ENCODE measurements around the gene C17orf113. TPM values are rescaled to one million over a fixed set of nuclear protein-coding genes. Genes with fewer than 3 reads are reported as not detected.

C17orf113 gene
- 1 to 10 TPM in 1 of 4 donors, under 1 TPM in 3; 0.60 to 1.2 (median 0.66) TPM for total RNA-seq
- polyA plus RNA-seq, result 0.91 TPM
- long read RNA-seq, donor 1, result 0 reads
- long read RNA-seq, donor 2, result 0 reads
- long read RNA-seq, donor 3, partial matches to known transcripts, result 2 of 2 reads
- long read RNA-seq, donor 3, other reads (novel, unspliced or antisense), result 0 of 2 reads
- long read RNA-seq, donor 4, partial matches to known transcripts, result 0 of 1 reads
- long read RNA-seq, donor 4, other reads (novel, unspliced or antisense), result 1 of 1 reads

GRCh38 chr17:42050393-42051012, at the start of gene C17orf113:
TSS of gene C17orf113 (minus strand) at chr17:42050601. CDS start at chr17:42043376, 7,225 bp downstream.
- no peak within 1 kb of the TSS for H3K27ac ChIP-seq (ENCODE audit: low read length)
- H3K4me1 ChIP-seq (ENCODE audit: control insufficient read depth, insufficient read depth, low read length), result no peaks in the 10 kb centered on the region
- H3K4me3 ChIP-seq (ENCODE audit: low read length), result peak within 1 kb of the TSS; percentile 58
- ATAC-seq (peak; percentile 76 to 77), DNase-seq (peak; percentile 57 to 85 (median 84))
- WGBS, result 2% methylated on average over 65 of the region's 65 CpGs
- intact Hi-C loops (cut with DNase I), result no loop called here
- no peaks in the 10 kb centered on the region for H3K9me3 ChIP-seq (ENCODE audit: control insufficient read depth, low read length)
- H3K27me3 ChIP-seq (ENCODE audit: control insufficient read depth, insufficient read depth), result no peaks in the 10 kb centered on the region

- H3K4me1 ChIP-seq (ENCODE audit: control insufficient read depth, insufficient read depth, low read length), result no peaks in the 10 kb centered on the region
- no peak overlapping the region for H3K27ac ChIP-seq (ENCODE audit: low read length)
- no peak overlapping the region for H3K4me3 ChIP-seq (ENCODE audit: low read length)
- no peaks in the 10 kb centered on the region for H3K27me3 ChIP-seq (ENCODE audit: control insufficient read depth, insufficient read depth)
- WGBS, result 60% methylated on average over 14 of the region's 14 CpGs
- DNase-seq (peak in 1 of 3 donors; percentile 26), ATAC-seq (no peak)
- no peaks in the 10 kb centered on the region for H3K9me3 ChIP-seq (ENCODE audit: control insufficient read depth, low read length)
- intact Hi-C loops (cut with DNase I), result no loop called here
Measured at GRCh38 chr17:42098730-42099399, 48.5 kb upstream of the C17orf113 start.

GRCh38 chr17:42097691-42098631, 47.6 kb upstream of the C17orf113 start, which contains the start of gene ZNF385C:
TSS of gene ZNF385C (minus strand) at chr17:42098473. CDS start at chr17:42063056, 35,417 bp downstream.
- Histone ChIP-seq H3K4me3 (ENCODE audit: low read length) (no peak within 1 kb of the TSS), H3K27ac (ENCODE audit: low read length) (no peak within 1 kb of the TSS), H3K4me1 (ENCODE audit: control insufficient read depth, insufficient read depth, low read length) (no peaks in the 10 kb centered on the region), H3K9me3 (ENCODE audit: control insufficient read depth, low read length) (no peaks in the 10 kb centered on the region), H3K27me3 (ENCODE audit: control insufficient read depth, insufficient read depth) (no peaks in the 10 kb centered on the region)
- intact Hi-C loops (cut with DNase I), result no loop called here
- 9% methylated on average over 52 of the region's 52 CpGs for WGBS
- DNase-seq (no peak), ATAC-seq (no peak)

DNA sequence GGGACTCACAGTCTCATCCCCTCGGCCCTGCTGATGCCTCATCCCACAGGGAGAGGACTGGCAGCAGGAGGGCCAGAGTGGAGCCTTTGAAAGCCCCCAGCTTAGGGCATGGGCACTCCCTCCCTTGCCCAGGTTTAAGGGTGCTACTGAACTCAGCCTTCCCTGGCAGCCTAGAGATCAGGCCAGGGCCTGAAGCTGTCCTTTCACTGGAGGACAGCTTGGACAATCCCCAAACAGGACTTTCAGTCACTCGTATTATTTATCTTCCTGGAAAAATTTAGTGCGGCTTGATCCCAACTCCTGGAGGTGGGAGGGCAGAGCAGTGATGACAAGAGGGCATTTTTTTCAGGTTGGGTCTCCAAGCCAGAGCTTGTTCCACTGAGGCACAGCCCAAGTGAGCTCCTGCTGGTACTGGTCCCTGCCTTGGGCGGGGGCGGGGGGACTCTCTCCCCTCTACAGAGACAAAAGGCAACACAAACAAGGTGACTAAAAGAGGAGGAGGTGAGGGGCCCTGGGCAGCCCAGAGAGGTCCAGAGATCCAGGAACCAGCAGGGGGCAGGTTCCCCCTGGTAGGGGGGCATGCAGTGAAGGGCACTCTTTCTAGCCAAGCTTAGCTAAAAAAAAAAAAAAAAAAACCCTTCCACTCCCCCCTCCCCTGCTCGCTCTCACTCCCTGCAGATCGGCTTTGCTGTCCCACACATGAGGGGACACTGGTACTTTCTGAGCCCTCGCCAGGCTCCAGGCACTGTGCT, 46.1 kb upstream of the C17orf113 start:
- WGBS, result 51% methylated on average over 8 of the region's 8 CpGs
- no peak overlapping the region for H3K4me3 ChIP-seq (ENCODE audit: low read length)
- H3K4me1 ChIP-seq (ENCODE audit: control insufficient read depth, insufficient read depth, low read length), result no peaks in the 10 kb centered on the region
- ATAC-seq, result no peak
- H3K9me3 ChIP-seq (ENCODE audit: control insufficient read depth, low read length), result no peaks in the 10 kb centered on the region
- H3K27me3 ChIP-seq (ENCODE audit: control insufficient read depth, insufficient read depth), result no peaks in the 10 kb centered on the region
- no peak for DNase-seq
- H3K27ac ChIP-seq (ENCODE audit: low read length), result no peak overlapping the region
- intact Hi-C loops (cut with DNase I), result no loop called here

GRCh38 chr17:42094375-42095069, 44.1 kb upstream of the C17orf113 start:
- DNase-seq (no peak), ATAC-seq (no peak)
- Histone ChIP-seq H3K27ac (ENCODE audit: low read length) (no peak overlapping the region), H3K27me3 (ENCODE audit: control insufficient read depth, insufficient read depth) (no peaks in the 10 kb centered on the region), H3K9me3 (ENCODE audit: control insufficient read depth, low read length) (no peaks in the 10 kb centered on the region), H3K4me1 (ENCODE audit: control insufficient read depth, insufficient read depth, low read length) (no peaks in the 10 kb centered on the region), H3K4me3 (ENCODE audit: low read length) (no peak overlapping the region)
- WGBS, result 83% methylated on average over 12 of the region's 12 CpGs
- intact Hi-C loops (cut with DNase I), result no loop called here

DNA sequence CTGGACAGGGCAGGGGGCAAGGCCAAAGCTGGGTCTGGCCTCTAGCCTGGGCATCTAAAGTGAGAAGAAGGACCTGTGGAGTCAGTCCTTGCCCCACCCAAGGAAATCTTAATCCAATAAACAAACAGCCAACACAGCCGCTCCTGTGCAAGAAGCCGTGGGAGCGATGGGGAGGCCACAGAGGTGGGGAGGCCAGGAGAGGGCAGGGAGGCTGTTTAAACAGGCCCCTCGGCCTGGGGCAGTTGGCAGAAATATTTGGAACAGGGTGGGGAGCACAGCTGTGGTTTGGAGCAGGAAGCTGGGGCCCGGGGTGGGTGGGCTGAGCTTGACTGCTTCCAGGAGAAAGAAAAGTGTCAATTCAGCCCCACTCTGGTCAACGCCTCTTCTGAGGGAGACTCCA, 42.5 kb upstream of the C17orf113 start:
- WGBS, result 63% methylated on average over 6 of the region's 6 CpGs
- intact Hi-C loops (cut with DNase I), result no loop called here
- no peak overlapping the region for H3K4me3 ChIP-seq (ENCODE audit: low read length)
- no peaks in the 10 kb centered on the region for H3K4me1 ChIP-seq (ENCODE audit: control insufficient read depth, insufficient read depth, low read length)
- DNase-seq (peak in 1 of 3 donors; percentile 32), ATAC-seq (no peak)
- no peaks in the 10 kb centered on the region for H3K27me3 ChIP-seq (ENCODE audit: control insufficient read depth, insufficient read depth)
- no peak overlapping the region for H3K27ac ChIP-seq (ENCODE audit: low read length)
- H3K9me3 ChIP-seq (ENCODE audit: control insufficient read depth, low read length), result no peaks in the 10 kb centered on the region

DNA sequence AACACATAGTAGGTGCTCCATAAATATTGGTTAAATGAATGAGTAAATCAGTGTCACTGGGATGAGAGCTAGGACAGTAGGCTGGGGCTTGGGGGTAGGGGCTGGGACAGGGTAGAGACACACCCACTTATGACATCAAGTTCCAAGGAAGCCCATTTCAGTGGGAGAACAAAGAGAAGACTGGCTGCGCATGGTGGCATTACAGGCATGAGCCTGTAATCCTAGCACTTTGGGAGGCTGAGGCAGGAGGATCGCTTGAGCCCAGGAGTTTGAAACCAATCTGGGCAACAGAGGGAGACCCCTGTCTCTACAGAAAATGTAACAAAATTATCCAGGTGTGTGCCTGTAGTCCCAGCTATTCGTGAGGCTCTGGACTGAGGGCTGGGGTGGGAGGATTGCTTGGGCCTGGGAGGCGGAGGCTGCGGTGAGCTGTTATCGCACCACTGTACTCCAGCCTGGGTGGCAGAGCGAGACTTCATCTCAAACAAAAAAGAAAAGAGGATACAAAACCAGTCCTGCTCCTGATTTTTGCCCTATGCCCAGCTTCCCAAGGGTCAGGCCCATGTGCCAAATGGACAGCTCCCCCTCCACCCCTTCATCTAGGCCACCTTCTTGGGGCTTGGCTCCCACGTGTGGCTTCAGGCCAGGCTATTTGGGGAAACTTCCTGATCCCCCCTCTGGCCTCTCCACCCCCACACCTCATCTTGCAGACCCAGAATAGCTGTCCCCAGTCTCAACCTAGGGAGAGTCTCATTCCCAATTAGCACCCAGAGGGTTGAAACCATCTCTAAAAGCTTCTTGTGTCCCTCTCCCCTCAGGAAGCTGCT, 40.8 kb upstream of the C17orf113 start:
- Histone ChIP-seq H3K4me1 (ENCODE audit: control insufficient read depth, insufficient read depth, low read length) (no peaks in the 10 kb centered on the region), H3K4me3 (ENCODE audit: low read length) (no peak overlapping the region), H3K27me3 (ENCODE audit: control insufficient read depth, insufficient read depth) (no peaks in the 10 kb centered on the region), H3K9me3 (ENCODE audit: control insufficient read depth, low read length) (no peaks in the 10 kb centered on the region), H3K27ac (ENCODE audit: low read length) (no peak overlapping the region)
- DNase-seq (no peak), ATAC-seq (no peak)
- intact Hi-C loops (cut with DNase I), result no loop called here
- 86% methylated on average over 8 of the region's 8 CpGs for WGBS

DNA sequence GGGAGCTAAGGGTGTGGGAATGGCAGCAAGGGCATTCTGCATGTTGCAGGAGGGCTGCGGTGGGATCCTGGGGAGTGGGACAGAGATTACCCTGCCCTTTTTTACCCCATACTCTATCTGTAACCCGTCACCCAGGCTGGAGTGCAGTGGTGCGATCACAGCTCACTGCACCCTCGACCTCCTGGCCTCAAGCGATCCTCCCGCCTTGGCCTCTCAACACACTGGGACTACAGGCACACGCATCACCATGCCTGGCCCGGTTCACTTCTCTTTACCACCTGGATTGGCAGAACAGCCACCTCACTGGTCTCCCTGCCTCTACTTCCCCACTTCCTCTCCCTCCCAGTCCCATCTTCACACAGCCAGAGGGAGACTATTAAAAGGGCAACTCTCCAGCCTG, 38.3 kb upstream of the C17orf113 start:
- DNase-seq, result no peak
- H3K9me3 ChIP-seq (ENCODE audit: control insufficient read depth, low read length), result no peaks in the 10 kb centered on the region
- H3K4me3 ChIP-seq (ENCODE audit: low read length), result no peak overlapping the region
- ATAC-seq, result no peak
- 91% methylated on average over 8 of the region's 8 CpGs for WGBS
- H3K4me1 ChIP-seq (ENCODE audit: control insufficient read depth, insufficient read depth, low read length), result no peaks in the 10 kb centered on the region
- no peaks in the 10 kb centered on the region for H3K27me3 ChIP-seq (ENCODE audit: control insufficient read depth, insufficient read depth)
- intact Hi-C loops (cut with DNase I), result no loop called here
- no peak overlapping the region for H3K27ac ChIP-seq (ENCODE audit: low read length)
